ENCODE measurements around the gene CTRB1. TPM values are rescaled to one million over a fixed set of nuclear protein-coding genes. Genes with fewer than 3 reads are reported as not detected.

Gene CTRB1
- total and polyA plus RNA-seq, 10 donors, result 0.59 to 25.2 (median 2.5) TPM; not detected in 2

GRCh38 chr16:75198135-75198600, 20.6 kb upstream of the CTRB1 start:
- Histone ChIP-seq H3K9me3 (no peaks in the 10 kb centered on the region), H3K4me3 (no peak overlapping the region), H3K27me3 (replicated peaks in 1 of 7) (peaks cover 0 to 63% (median 8%) of the 10 kb centered on the region in 7 donors), H3K4me1 (peaks cover 3 to 30% (median 6%) of the 10 kb centered on the region in 6 donors), H3K27ac (no peak overlapping the region), H3K36me3 (no peaks in the 10 kb centered on the region)
- intact Hi-C loops (cut with DNase I; ENCODE audit: low total_unique reads), result loop anchor here (5.0 kb wide), 1 partner anchor 204 kb away; no protein-coding TSS in a partner anchor
- DNase-seq, result peak; percentile 70
- 40 to 51% (median 47%) methylated on average over 18 of the region's 18 CpGs for WGBS, 5 donors
- TF ChIP-seq POLR2A (IDR thresholded peaks at IDR 0.05) (no peak), CTCF (IDR thresholded peaks at IDR 0.05 in 8 of 11, conservative IDR thresholded peaks at IDR 0.05 in 3 of 11) (no peak), POLR2AphosphoS5 (IDR thresholded peaks at IDR 0.05) (peak in 1 of 3 donors; percentile 55)

GRCh38 chr16:75202069-75202590, 16.7 kb upstream of the CTRB1 start:
- H3K36me3 ChIP-seq, result no peaks in the 10 kb centered on the region
- TF ChIP-seq CTCF (IDR thresholded peaks at IDR 0.05 in 8 of 11, conservative IDR thresholded peaks at IDR 0.05 in 3 of 11) (no peak), POLR2AphosphoS5 (IDR thresholded peaks at IDR 0.05) (no peak), POLR2A (IDR thresholded peaks at IDR 0.05) (no peak)
- whole genome bisulfite sequencing, 5 donors, result 92 to 98% (median 93%) methylated on average over 13 of the region's 13 CpGs
- DNase-seq, result peak; percentile 33
- no peak overlapping the region for H3K4me3 ChIP-seq
- H3K27ac ChIP-seq, result no peak overlapping the region
- intact Hi-C loops (cut with DNase I; ENCODE audit: low total_unique reads), result no loop called here
- no peaks in the 10 kb centered on the region for H3K9me3 ChIP-seq
- H3K4me1 ChIP-seq, result peaks cover 3 to 40% (median 6%) of the 10 kb centered on the region in 6 donors
- H3K27me3 ChIP-seq (replicated peaks in 1 of 7), result peaks cover 0 to 54% (median 7%) of the 10 kb centered on the region in 7 donors

- Histone ChIP-seq H3K4me3 (no peak overlapping the region), H3K27ac (no peak overlapping the region), H3K4me1 (peaks cover 3 to 36% (median 6%) of the 10 kb centered on the region in 6 donors), H3K36me3 (no peaks in the 10 kb centered on the region), H3K9me3 (no peaks in the 10 kb centered on the region), H3K27me3 (replicated peaks in 1 of 7) (peaks cover 0 to 44% (median 5%) of the 10 kb centered on the region in 7 donors)
- intact Hi-C loops (cut with DNase I; ENCODE audit: low total_unique reads), result no loop called here
- peak; percentile 47 for DNase-seq
- TF ChIP-seq POLR2A (IDR thresholded peaks at IDR 0.05) (no peak), CTCF (IDR thresholded peaks at IDR 0.05 in 8 of 11, conservative IDR thresholded peaks at IDR 0.05 in 3 of 11) (no peak), POLR2AphosphoS5 (IDR thresholded peaks at IDR 0.05) (no peak)
- 90 to 99% (median 96%) methylated on average over 12 of the region's 12 CpGs for WGBS, 5 donors
These were observed 15.7 kb upstream of the CTRB1 start for GRCh38 chr16:75203096-75203495.

GRCh38 chr16:75203667-75204409, 14.9 kb upstream of the CTRB1 start:
- Histone ChIP-seq H3K36me3 (no peaks in the 10 kb centered on the region), H3K4me1 (peaks cover 3 to 31% (median 6%) of the 10 kb centered on the region in 6 donors), H3K4me3 (no peak overlapping the region), H3K27me3 (replicated peaks in 1 of 7) (peaks cover 0 to 37% (median 0%) of the 10 kb centered on the region in 7 donors), H3K27ac (no peak overlapping the region), H3K9me3 (no peaks in the 10 kb centered on the region)
- 79 to 88% (median 81%) methylated on average over 10 to 13 of the region's 13 CpGs for WGBS, 5 donors
- DNase-seq, result peak; percentile 62
- intact Hi-C loops (cut with DNase I; ENCODE audit: low total_unique reads), result no loop called here
- TF ChIP-seq POLR2A (IDR thresholded peaks at IDR 0.05) (no peak), CTCF (IDR thresholded peaks at IDR 0.05 in 8 of 11, conservative IDR thresholded peaks at IDR 0.05 in 3 of 11) (no peak)
